ENCODE measurements around the gene HECTD3.

HECTD3 gene

GRCh38 chr1:45013551-45014209 lies 2.6 kb upstream of the HECTD3 start:
- TF ChIP-seq CTCF (IDR thresholded peaks at IDR 0.05) = no peak

GRCh38 chr1:45012639-45013278 lies 1.6 kb upstream of the HECTD3 start:
- TF ChIP-seq CTCF (IDR thresholded peaks at IDR 0.05) = no peak

GRCh38 chr1:45011837-45012638 lies 914 bp upstream of the HECTD3 start, which contains the start of gene UROD:
Gene UROD (plus strand): TSS chr1:45012254. CDS start chr1:45012266, 12 bp downstream.
- TF ChIP-seq CTCF (IDR thresholded peaks at IDR 0.05) = no peak

- no peak for TF ChIP-seq CTCF (IDR thresholded peaks at IDR 0.05)
Observed at GRCh38 chr1:45009956-45010854, 919 bp downstream of the HECTD3 start.

GRCh38 chr1:45009296-45009865 lies 1.7 kb downstream of the HECTD3 start:
- TF ChIP-seq CTCF (IDR thresholded peaks at IDR 0.05) = no peak

- no peak for TF ChIP-seq CTCF (IDR thresholded peaks at IDR 0.05)
Observed at GRCh38 chr1:45008516-45008915, 2.6 kb downstream of the HECTD3 start.
